ENCODE data around the gene PDCD10. TPM values are rescaled to one million over a fixed set of nuclear protein-coding genes. Genes with fewer than 3 reads are reported as not detected.

PDCD10 gene
- 100 to 1,000 TPM in 1 of 6 donors, 10 to 100 TPM in 5; 38.8 to 115 (median 55.9) TPM for total RNA-seq

GRCh38 chr3:167734498-167735232 is at the start of gene PDCD10:
TSS of gene PDCD10 (minus strand) at chr3:167734892. CDS start at chr3:167720157, 14,735 bp downstream.
- Histone ChIP-seq H3K4me1 (peaks cover 26 to 38% (median 33%) of the 10 kb centered on the region in 4 donors), H3K36me3 (no peaks in the 10 kb centered on the region), H3K9me3 (no peaks in the 10 kb centered on the region), H3K27ac (peak within 1 kb of the TSS; percentile 91 to 95 (median 93)), H3K4me3 (peak within 1 kb of the TSS; percentile 91 to 99 (median 98)), H3K27me3 (peaks cover 0 to 3% (median 0%) of the 10 kb centered on the region in 4 donors)
- DNase-seq (peak; percentile 92 to 100), ATAC-seq (ENCODE audit: low FRiP score in 2 of 2) (peak; percentile 99)
- 0% methylated on average over 29 to 47 of the region's 49 CpGs for WGBS, 2 donors
- peak in 1 of 4 donors; percentile 59 for TF ChIP-seq EP300 (IDR thresholded peaks at IDR 0.05)
- peak in 4 of 6 experiments; percentile 19 to 53 (median 34) for TF ChIP-seq CTCF (IDR thresholded peaks at IDR 0.05)
- peak in 3 of 4 donors; percentile 46 to 81 (median 50) for TF ChIP-seq POLR2A (IDR thresholded peaks at IDR 0.05)
- TF ChIP-seq POLR2AphosphoS5 (IDR thresholded peaks at IDR 0.05): peak; percentile 68 to 79

- WGBS, 2 donors: 57 to 84% methylated on average over 1 of the region's 1 CpG
- Histone ChIP-seq H3K36me3 (no peaks in the 10 kb centered on the region), H3K4me1 (no peaks in the 10 kb centered on the region), H3K27ac (no peak overlapping the region), H3K9me3 (no peaks in the 10 kb centered on the region), H3K27me3 (no peaks in the 10 kb centered on the region), H3K4me3 (no peak overlapping the region)
- DNase-seq: no peak
- TF ChIP-seq CTCF (IDR thresholded peaks at IDR 0.05) (no peak), POLR2A (IDR thresholded peaks at IDR 0.05) (no peak), EP300 (IDR thresholded peaks at IDR 0.05) (no peak), POLR2AphosphoS5 (IDR thresholded peaks at IDR 0.05) (no peak)
- ATAC-seq (ENCODE audit: low FRiP score in 2 of 2): no peak
These were observed 49.1 kb upstream of the PDCD10 start for GRCh38 chr3:167783781-167784180.

GRCh38 chr3:167780214-167780883 is 45.7 kb upstream of the PDCD10 start:
- WGBS, 2 donors: 81 to 83% methylated on average over 2 of the region's 2 CpGs

GRCh38 chr3:167777356-167777755 is 42.7 kb upstream of the PDCD10 start:
- H3K36me3 ChIP-seq: no peaks in the 10 kb centered on the region
- ATAC-seq (ENCODE audit: low FRiP score in 2 of 2) (no peak), DNase-seq (no peak)
- no peaks in the 10 kb centered on the region for H3K4me1 ChIP-seq
- 59 to 68% methylated on average over 1 of the region's 1 CpG for WGBS, 2 donors
- no peak overlapping the region for H3K27ac ChIP-seq
- TF ChIP-seq CTCF (IDR thresholded peaks at IDR 0.05) (no peak), POLR2A (IDR thresholded peaks at IDR 0.05) (no peak), EP300 (IDR thresholded peaks at IDR 0.05) (no peak), POLR2AphosphoS5 (IDR thresholded peaks at IDR 0.05) (no peak)
- no peak overlapping the region for H3K4me3 ChIP-seq
- no peaks in the 10 kb centered on the region for H3K27me3 ChIP-seq
- H3K9me3 ChIP-seq: peaks cover 0 to 3% (median 0%) of the 10 kb centered on the region in 4 donors

More at GRCh38 chr3:167780214-167780883, 45.7 kb upstream of the PDCD10 start:
- Histone ChIP-seq H3K4me1 (no peaks in the 10 kb centered on the region), H3K27me3 (no peaks in the 10 kb centered on the region), H3K9me3 (peaks cover 0 to 3% (median 0%) of the 10 kb centered on the region in 4 donors), H3K36me3 (no peaks in the 10 kb centered on the region), H3K4me3 (no peak overlapping the region), H3K27ac (no peak overlapping the region)
- DNase-seq: no peak
- TF ChIP-seq POLR2A (IDR thresholded peaks at IDR 0.05) (no peak), POLR2AphosphoS5 (IDR thresholded peaks at IDR 0.05) (no peak), EP300 (IDR thresholded peaks at IDR 0.05) (no peak), CTCF (IDR thresholded peaks at IDR 0.05) (no peak)
- ATAC-seq (ENCODE audit: low FRiP score in 2 of 2): no peak
